Gastrocnemius medialis (tissue), 4 donors: Measurements from ENCODE around the gene DMPK.

ENCODE experiments used
- POLR2A ChIP-seq, 2 donors: fragments of 450-650 bp; IDR thresholded peaks; one replicate each; pipeline ENCODE4 v1.6.1; 2017; ENCODE audit warnings: antibody characterized with exemption in 2 of 2, mild to moderate bottlenecking in 2 of 2, moderate library complexity in 2 of 2
- TF ChIP-seq, protein P1 (sequence below), 5 experiments: fragments of 450-650 bp in 3 of 5; fragments of 200-600 bp in 2 of 5; sonication (generic) in 2 of 5; IDR thresholded peaks in 4 of 5; conservative IDR thresholded peaks in 1 of 5; 1 replicate in 4 of 5; 2 replicates in 1 of 5; pipeline ENCODE4 v1.5.1; 2016 to 2019; ENCODE audit warnings: antibody characterized with exemption in 5 of 5, mild to moderate bottlenecking in 3 of 5, moderate library complexity in 3 of 5

DNA sequence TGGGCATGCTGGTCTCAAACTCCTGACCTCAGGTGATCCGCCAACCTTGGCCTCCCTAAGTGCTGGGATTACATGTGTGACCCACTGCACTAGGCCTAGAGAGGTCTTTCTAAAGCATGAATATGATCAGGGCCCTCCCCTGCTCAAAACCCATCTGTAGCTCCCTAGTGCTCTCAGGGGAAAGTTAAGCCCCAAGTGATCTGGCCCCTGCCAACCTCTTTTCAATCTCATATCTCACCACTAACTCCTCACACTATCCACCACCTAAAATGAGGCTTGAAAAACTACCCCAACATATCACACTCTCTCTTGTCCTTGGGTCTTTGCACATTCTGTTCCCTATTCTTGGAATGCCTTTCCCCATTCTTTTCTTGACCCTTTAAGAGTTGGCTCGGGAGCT, 12.3 kb upstream of the DMPK start:
- TF ChIP-seq, protein P1, sequence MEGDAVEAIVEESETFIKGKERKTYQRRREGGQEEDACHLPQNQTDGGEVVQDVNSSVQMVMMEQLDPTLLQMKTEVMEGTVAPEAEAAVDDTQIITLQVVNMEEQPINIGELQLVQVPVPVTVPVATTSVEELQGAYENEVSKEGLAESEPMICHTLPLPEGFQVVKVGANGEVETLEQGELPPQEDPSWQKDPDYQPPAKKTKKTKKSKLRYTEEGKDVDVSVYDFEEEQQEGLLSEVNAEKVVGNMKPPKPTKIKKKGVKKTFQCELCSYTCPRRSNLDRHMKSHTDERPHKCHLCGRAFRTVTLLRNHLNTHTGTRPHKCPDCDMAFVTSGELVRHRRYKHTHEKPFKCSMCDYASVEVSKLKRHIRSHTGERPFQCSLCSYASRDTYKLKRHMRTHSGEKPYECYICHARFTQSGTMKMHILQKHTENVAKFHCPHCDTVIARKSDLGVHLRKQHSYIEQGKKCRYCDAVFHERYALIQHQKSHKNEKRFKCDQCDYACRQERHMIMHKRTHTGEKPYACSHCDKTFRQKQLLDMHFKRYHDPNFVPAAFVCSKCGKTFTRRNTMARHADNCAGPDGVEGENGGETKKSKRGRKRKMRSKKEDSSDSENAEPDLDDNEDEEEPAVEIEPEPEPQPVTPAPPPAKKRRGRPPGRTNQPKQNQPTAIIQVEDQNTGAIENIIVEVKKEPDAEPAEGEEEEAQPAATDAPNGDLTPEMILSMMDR (IDR thresholded peaks at IDR 0.05 in 4 of 5, conservative IDR thresholded peaks at IDR 0.05 in 1 of 5), result no peak
- TF ChIP-seq POLR2A (IDR thresholded peaks at IDR 0.05), result no peak
